Common myeloid progenitor, CD34-positive (primary cell): ENCODE data around the gene WNT7A.

Experiments used
- CTCF ChIA-PET: fragments of 350-600 bp; sonication (Branson Sonifier 250); formaldehyde crosslinking; loops from one replicate; lab custom pipeline; 2021; ENCODE audit warnings: antibody characterized with exemption; lab: Charles Lee
- POLR2A ChIA-PET: fragments of 350-600 bp; sonication (Branson Sonifier 250); formaldehyde crosslinking; loops from one replicate; lab custom pipeline; 2021; ENCODE audit warnings: antibody characterized with exemption; lab: Charles Lee
- DNase-seq, 3 donors: peaks; one replicate each; pipeline versions ENCODE4 v3.0.0 to v3.0.0-alpha.2; 2013
- H3K27ac ChIP-seq, 2 experiments: 1 replicate in 1 of 2; 2 replicates in 1 of 2; pipeline ENCODE4 v1.7.0; 2013; ENCODE audit warnings: inconsistent platforms in 2 of 2, low read length in 2 of 2, mild to moderate bottlenecking in 2 of 2, low read depth in 1 of 2, moderate library complexity in 1 of 2; ENCODE audit not compliant: severe bottlenecking in 2 of 2, insufficient read depth in 1 of 2, poor library complexity in 1 of 2
- H3K27me3 ChIP-seq, 5 experiments: replicated peaks in 2 of 5; 1 replicate in 3 of 5; 2 replicates in 2 of 5; pipeline versions ENCODE4 v1.6.1 to v1.7.0; 2013; ENCODE audit warnings: low read length in 4 of 5, mild to moderate bottlenecking in 2 of 5, moderate library complexity in 2 of 5, inconsistent platforms in 1 of 5; ENCODE audit not compliant: insufficient read depth in 5 of 5, control insufficient read depth in 4 of 5
- H3K36me3 ChIP-seq, 4 experiments: 1 replicate in 2 of 4; 2 replicates in 2 of 4; pipeline versions ENCODE4 v1.6.1 to v1.7.0; 2013; ENCODE audit warnings: low read length in 3 of 4, control low read depth in 1 of 4, mild to moderate bottlenecking in 1 of 4; ENCODE audit not compliant: control insufficient read depth in 4 of 4, insufficient read depth in 4 of 4
- H3K4me1 ChIP-seq, 4 experiments: 1 replicate in 3 of 4; 2 replicates in 1 of 4; pipeline versions ENCODE4 v1.6.1 to v1.7.1; 2013; ENCODE audit warnings: low read length in 3 of 4, mild to moderate bottlenecking in 3 of 4, control low read depth in 1 of 4, inconsistent platforms in 1 of 4, moderate library complexity in 1 of 4; ENCODE audit not compliant: control insufficient read depth in 4 of 4, insufficient read depth in 4 of 4; ENCODE audit errors: control extremely low read depth in 1 of 4
- H3K4me3 ChIP-seq, 7 experiments: 1 replicate in 4 of 7; 2 replicates in 3 of 7; pipeline versions ENCODE4 v1.5.1 to v1.7.0; 2013; ENCODE audit warnings: mild to moderate bottlenecking in 7 of 7, low read length in 6 of 7, moderate library complexity in 6 of 7, inconsistent platforms in 2 of 7, low read depth in 2 of 7, control low read depth in 1 of 7; ENCODE audit not compliant: insufficient read depth in 4 of 7, control insufficient read depth in 1 of 7; ENCODE audit errors: extremely low read depth in 1 of 7
- H3K9me3 ChIP-seq, 5 experiments: 1 replicate in 4 of 5; 2 replicates in 1 of 5; pipeline versions ENCODE4 v1.6.1 to v1.7.1; 2013; ENCODE audit warnings: low read length in 4 of 5, mild to moderate bottlenecking in 2 of 5, inconsistent platforms in 1 of 5, low read depth in 1 of 5, moderate library complexity in 1 of 5; ENCODE audit not compliant: control insufficient read depth in 4 of 5, insufficient read depth in 2 of 5; ENCODE audit errors: control extremely low read depth in 1 of 5
- WGBS: methylation state at CpG from one replicate; pipeline ENCODE4 v1.1.5; 2013; ENCODE audit not compliant: insufficient coverage; 5-methylcytosine and 5-hydroxymethylcytosine counted together

Gene WNT7A

GRCh38 chr3:13872451-13872850, 7.4 kb downstream of the WNT7A start:
- ChIA-PET CTCF (interaction anchor here (1.0 kb wide), 1 partner anchor 18 kb away, joined by 3 read pairs; no protein-coding TSS in a partner anchor), POLR2A (no interaction called here)

GRCh38 chr3:13871791-13872190, 8.1 kb downstream of the WNT7A start:
- WGBS: 97% methylated on average over 4 of the region's 4 CpGs
- H3K27me3 ChIP-seq: peaks cover 0 to 32% (median 15%) of the 10 kb centered on the region in 5 experiments

More at GRCh38 chr3:13872451-13872850, 7.4 kb downstream of the WNT7A start:
- Histone ChIP-seq H3K9me3 (peaks cover 0 to 11% (median 5%) of the 10 kb centered on the region in 5 experiments), H3K27ac (no peak overlapping the region), H3K4me1 (no peaks in the 10 kb centered on the region), H3K4me3 (no peak overlapping the region), H3K27me3 (peaks cover 0 to 38% (median 21%) of the 10 kb centered on the region in 5 experiments), H3K36me3 (no peaks in the 10 kb centered on the region)
- 95% methylated on average over 4 of the region's 4 CpGs for WGBS
- DNase-seq: no peak

GRCh38 chr3:13870902-13871301, 9.0 kb downstream of the WNT7A start:
- CTCF ChIA-PET: interaction anchor here (0.8 to 1.5 kb wide), 6 partner anchors 8 to 26 kb away, joined by 3 to 4 read pairs (median 4); no protein-coding TSS in a partner anchor
- WGBS: 83% methylated on average over 1 of the region's 2 CpGs

More at GRCh38 chr3:13871791-13872190, 8.1 kb downstream of the WNT7A start:
- Histone ChIP-seq H3K27ac (no peak overlapping the region), H3K4me3 (no peak overlapping the region), H3K4me1 (peaks cover 0 to 2% (median under 1%) of the 10 kb centered on the region in 4 experiments), H3K36me3 (no peaks in the 10 kb centered on the region), H3K9me3 (peaks cover 0 to 11% (median 5%) of the 10 kb centered on the region in 5 experiments)
- ChIA-PET POLR2A (no interaction called here), CTCF (interaction anchor here (0.9 to 1.5 kb wide), 4 partner anchors 7 to 24 kb away, joined by 3 to 4 read pairs (median 3); no protein-coding TSS in a partner anchor)
- DNase-seq: no peak

GRCh38 chr3:13869761-13870343, 10.0 kb downstream of the WNT7A start:
- POLR2A ChIA-PET: no interaction called here
- Histone ChIP-seq H3K4me3 (no peak overlapping the region), H3K9me3 (peaks cover 0 to 11% (median 5%) of the 10 kb centered on the region in 5 experiments), H3K4me1 (peaks cover 0 to 12% (median 8%) of the 10 kb centered on the region in 4 experiments), H3K36me3 (no peaks in the 10 kb centered on the region), H3K27ac (no peak overlapping the region), H3K27me3 (peaks cover 0 to 16% (median 8%) of the 10 kb centered on the region in 5 experiments)
- CTCF ChIA-PET: no interaction called here
- DNase-seq: no peak
- 100% methylated on average over 3 of the region's 4 CpGs for WGBS

More at GRCh38 chr3:13870902-13871301, 9.0 kb downstream of the WNT7A start:
- Histone ChIP-seq H3K9me3 (peaks cover 0 to 11% (median 5%) of the 10 kb centered on the region in 5 experiments), H3K4me3 (no peak overlapping the region), H3K27me3 (peaks cover 0 to 23% (median 8%) of the 10 kb centered on the region in 5 experiments), H3K4me1 (peaks cover 0 to 11% (median 8%) of the 10 kb centered on the region in 4 experiments), H3K27ac (no peak overlapping the region), H3K36me3 (no peaks in the 10 kb centered on the region)
- no peak for DNase-seq
- POLR2A ChIA-PET: no interaction called here

GRCh38 chr3:13868844-13869724, 10.8 kb downstream of the WNT7A start:
- 48% methylated on average over 2 of the region's 2 CpGs for WGBS
- CTCF ChIA-PET: no interaction called here
- POLR2A ChIA-PET: no interaction called here
- H3K36me3 ChIP-seq: no peaks in the 10 kb centered on the region
- DNase-seq: no peak
- peaks cover 0 to 12% (median 4%) of the 10 kb centered on the region in 5 experiments for H3K27me3 ChIP-seq
- H3K4me1 ChIP-seq: peaks cover 0 to 12% (median 8%) of the 10 kb centered on the region in 4 experiments
- H3K9me3 ChIP-seq: peaks cover 0 to 11% (median 5%) of the 10 kb centered on the region in 5 experiments
- no peak overlapping the region for H3K27ac ChIP-seq
- H3K4me3 ChIP-seq: no peak overlapping the region

GRCh38 chr3:13867732-13868131, 12.1 kb downstream of the WNT7A start:
- no peak overlapping the region for H3K27ac ChIP-seq
- CTCF ChIA-PET: interaction anchor here (1.5 kb wide), 1 partner anchor 9 kb away, joined by 4 read pairs; no protein-coding TSS in a partner anchor

More at GRCh38 chr3:13867732-13868131, 12.1 kb downstream of the WNT7A start:
- H3K4me3 ChIP-seq: no peak overlapping the region
- no peaks in the 10 kb centered on the region for H3K36me3 ChIP-seq
- DNase-seq: no peak
- H3K9me3 ChIP-seq: peaks cover 0 to 11% (median 5%) of the 10 kb centered on the region in 5 experiments
- WGBS: 70% methylated on average over 2 of the region's 3 CpGs
- H3K4me1 ChIP-seq: peaks cover 0 to 12% (median 8%) of the 10 kb centered on the region in 4 experiments
- H3K27me3 ChIP-seq: peaks cover 0 to 6% (median 5%) of the 10 kb centered on the region in 5 experiments
- POLR2A ChIA-PET: no interaction called here
